AG10803 (cell line): Measurements from ENCODE around the gene ALOX5.
"Not testable (repeated sequence)": the region's sequence is repeated elsewhere in the genome, so short reads cannot be mapped to it uniquely, and the experiment has no call there.

Experiments used
- DNase-seq: peaks from one replicate; pipeline ENCODE4 v3.0.0; 2010; ENCODE audit warnings: low read depth
- H3K4me3 ChIP-seq: 2 replicates; pipeline ENCODE4 v1.5.1; 2011; ENCODE audit warnings: mild to moderate bottlenecking, low read length, control low read depth
- CTCF ChIP-seq: conservative IDR thresholded peaks from 2 replicates; pipeline ENCODE4 v1.5.1; 2011; ENCODE audit warnings: mild to moderate bottlenecking, low read length, control low read depth, inconsistent platforms

The ALOX5 gene

GRCh38 chr10:45354261-45354660, 19.8 kb upstream of the ALOX5 start:
- TF ChIP-seq CTCF, result no peak
- H3K4me3 ChIP-seq, result no peak overlapping the region
- peak; percentile 33 for DNase-seq

- H3K4me3 ChIP-seq, result no peak overlapping the region
- no peak for TF ChIP-seq CTCF
- no peak for DNase-seq
These were observed 18.5 kb upstream of the ALOX5 start for GRCh38 chr10:45355494-45355893.

GRCh38 chr10:45358961-45359360, 15.1 kb upstream of the ALOX5 start:
- not testable (repeated sequence) for H3K4me3 ChIP-seq, DNase-seq

GRCh38 chr10:45361983-45362799, 11.8 kb upstream of the ALOX5 start:
- not testable (repeated sequence) for H3K4me3 ChIP-seq, DNase-seq

GRCh38 chr10:45367643-45368042, 6.4 kb upstream of the ALOX5 start:
- not testable (repeated sequence) for H3K4me3 ChIP-seq, DNase-seq

- no peak for DNase-seq
- no peak overlapping the region for H3K4me3 ChIP-seq
- no peak for TF ChIP-seq CTCF
These were observed 5.8 kb upstream of the ALOX5 start for GRCh38 chr10:45368181-45368580.

GRCh38 chr10:45370202-45370955, 3.6 kb upstream of the ALOX5 start:
- TF ChIP-seq CTCF, result no peak
- DNase-seq, result no peak
- H3K4me3 ChIP-seq, result no peak overlapping the region

- no peak overlapping the region for H3K4me3 ChIP-seq
- no peak for DNase-seq
- no peak for TF ChIP-seq CTCF
These were observed 2.5 kb upstream of the ALOX5 start for GRCh38 chr10:45371560-45371959.
